Bronchial epithelial cell (primary cell): ENCODE data around the gene DENND1A. TPM values are rescaled to one million over a fixed set of nuclear protein-coding genes. Genes with fewer than 3 reads are reported as not detected.

Source experiments
- DNase-seq: peaks from one replicate; pipeline ENCODE4 v3.0.0-alpha.2; 2010; ENCODE audit warnings: low read depth
- FAIRE-seq: peaks from 2 replicates; lab custom pipeline; 2011; peaks lifted over from hg19 to GRCh38; lab: Jason Lieb, UNC
- H3K27me3 ChIP-seq: 2 replicates; pipeline ENCODE4 v1.5.1; 2011; ENCODE audit warnings: low read length; ENCODE audit not compliant: control insufficient read depth, insufficient read depth
- H3K36me3 ChIP-seq: 2 replicates; pipeline ENCODE4 v1.5.1; 2011; ENCODE audit warnings: low read length; ENCODE audit not compliant: control insufficient read depth, insufficient read depth
- H3K4me3 ChIP-seq: 2 replicates; pipeline ENCODE4 v1.5.1; 2011; ENCODE audit warnings: mild to moderate bottlenecking, low read depth, low read length, control low read depth
- total RNA-seq: library from RNA; depleted of rRNA; stranded (reverse); fragments of >200 nt; gene quantifications from 2 replicates; pipeline ENCODE4 v1.2.1, GENCODE V29; 2014
- TF ChIP-seq, protein P1 (sequence below): IDR thresholded peaks from 2 replicates; pipeline ENCODE4 v1.5.1; 2011; ENCODE audit warnings: mild to moderate bottlenecking, moderate library complexity, low read length, control low read depth, inconsistent platforms; ENCODE audit not compliant: insufficient read depth, severe bottlenecking

Gene DENND1A
- total RNA-seq, 1 donor from 2014 or later, result 6.1 TPM

DNA sequence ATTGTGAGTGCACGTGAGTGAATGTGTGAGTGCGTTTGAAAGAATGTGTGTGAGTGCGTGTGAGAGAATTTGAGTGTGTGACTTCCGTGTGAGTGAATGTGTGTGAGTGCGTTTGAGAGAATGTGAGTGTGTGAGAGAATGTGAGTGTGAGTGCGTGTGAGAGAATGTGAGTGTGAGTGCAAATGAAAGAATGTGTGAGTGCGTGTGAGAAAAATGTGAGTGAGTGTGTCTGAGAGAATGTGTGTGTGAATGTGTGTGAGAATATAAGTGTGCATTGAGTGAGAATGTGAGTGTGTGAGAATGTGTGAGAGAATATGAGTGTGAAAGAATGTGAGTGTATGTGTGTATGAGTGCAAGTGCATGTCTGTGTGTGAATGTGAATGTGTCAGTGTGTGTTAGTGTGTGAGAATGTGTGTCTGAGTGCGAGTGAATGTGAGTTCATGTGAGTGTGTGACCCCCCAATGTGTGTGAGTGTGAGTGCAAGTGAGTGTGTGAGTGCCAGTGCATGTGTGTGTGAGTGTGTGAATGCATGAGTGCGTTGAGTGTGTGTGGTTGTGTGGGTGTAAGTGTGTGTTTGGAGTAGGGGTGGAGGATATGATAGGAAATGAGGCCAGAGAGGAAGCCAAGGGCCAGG, 43.8 kb upstream of the DENND1A start:
- Histone ChIP-seq H3K36me3 (no peaks in the 10 kb centered on the region), H3K27me3 (peaks cover 3% of the 10 kb centered on the region), H3K4me3 (no peak overlapping the region)
- DNase-seq (no peak), FAIRE-seq (no peak)
- TF ChIP-seq, protein P1, sequence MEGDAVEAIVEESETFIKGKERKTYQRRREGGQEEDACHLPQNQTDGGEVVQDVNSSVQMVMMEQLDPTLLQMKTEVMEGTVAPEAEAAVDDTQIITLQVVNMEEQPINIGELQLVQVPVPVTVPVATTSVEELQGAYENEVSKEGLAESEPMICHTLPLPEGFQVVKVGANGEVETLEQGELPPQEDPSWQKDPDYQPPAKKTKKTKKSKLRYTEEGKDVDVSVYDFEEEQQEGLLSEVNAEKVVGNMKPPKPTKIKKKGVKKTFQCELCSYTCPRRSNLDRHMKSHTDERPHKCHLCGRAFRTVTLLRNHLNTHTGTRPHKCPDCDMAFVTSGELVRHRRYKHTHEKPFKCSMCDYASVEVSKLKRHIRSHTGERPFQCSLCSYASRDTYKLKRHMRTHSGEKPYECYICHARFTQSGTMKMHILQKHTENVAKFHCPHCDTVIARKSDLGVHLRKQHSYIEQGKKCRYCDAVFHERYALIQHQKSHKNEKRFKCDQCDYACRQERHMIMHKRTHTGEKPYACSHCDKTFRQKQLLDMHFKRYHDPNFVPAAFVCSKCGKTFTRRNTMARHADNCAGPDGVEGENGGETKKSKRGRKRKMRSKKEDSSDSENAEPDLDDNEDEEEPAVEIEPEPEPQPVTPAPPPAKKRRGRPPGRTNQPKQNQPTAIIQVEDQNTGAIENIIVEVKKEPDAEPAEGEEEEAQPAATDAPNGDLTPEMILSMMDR, result no peak

DNA sequence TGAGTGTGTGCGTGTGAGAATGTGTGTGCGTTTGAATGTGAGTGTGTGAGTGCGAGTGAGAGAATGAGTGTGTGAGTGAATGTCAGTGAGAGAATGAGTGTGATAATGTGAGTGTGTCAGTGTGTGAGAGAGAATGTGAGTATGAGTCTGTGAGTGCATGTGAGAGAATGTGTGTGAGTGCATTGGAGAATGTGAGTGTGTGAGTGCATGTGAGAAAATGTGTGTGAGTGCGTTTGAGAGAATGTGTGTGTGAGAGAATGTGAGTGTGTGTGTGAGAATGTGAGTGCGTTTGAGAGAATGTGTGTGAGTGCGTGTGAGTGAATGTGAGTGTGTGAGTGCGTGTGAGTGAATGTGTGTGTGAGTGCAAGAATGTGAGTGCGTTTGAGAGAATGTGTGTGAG, 42.7 kb upstream of the DENND1A start:
- TF ChIP-seq, protein P1, result no peak
- H3K27me3 ChIP-seq, result peaks cover 3% of the 10 kb centered on the region
- peak; percentile 82 for FAIRE-seq
- no peak overlapping the region for H3K4me3 ChIP-seq
- DNase-seq, result no peak
- no peaks in the 10 kb centered on the region for H3K36me3 ChIP-seq

DNA sequence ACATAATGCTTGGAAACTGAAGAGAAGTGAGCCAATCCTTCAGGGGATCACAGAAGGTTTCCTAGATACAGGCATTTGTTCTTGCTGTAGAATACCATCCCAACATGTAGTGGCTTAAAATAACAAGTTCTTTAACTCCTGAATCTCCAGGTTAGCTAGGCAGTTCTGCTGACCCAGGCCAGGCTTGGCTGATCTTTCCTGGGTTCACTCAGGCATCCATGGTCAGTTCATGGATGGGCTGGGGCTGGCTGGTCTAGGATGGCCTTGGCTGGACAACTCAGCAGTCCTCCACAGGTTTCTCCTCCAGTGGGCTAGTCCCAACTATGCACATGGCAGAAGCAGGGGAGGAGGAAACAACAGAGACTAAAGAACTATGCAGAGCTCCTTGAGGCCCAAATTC, 37.4 kb upstream of the DENND1A start:
- peaks cover 3% of the 10 kb centered on the region for H3K27me3 ChIP-seq
- TF ChIP-seq, protein P1, result no peak

DNA sequence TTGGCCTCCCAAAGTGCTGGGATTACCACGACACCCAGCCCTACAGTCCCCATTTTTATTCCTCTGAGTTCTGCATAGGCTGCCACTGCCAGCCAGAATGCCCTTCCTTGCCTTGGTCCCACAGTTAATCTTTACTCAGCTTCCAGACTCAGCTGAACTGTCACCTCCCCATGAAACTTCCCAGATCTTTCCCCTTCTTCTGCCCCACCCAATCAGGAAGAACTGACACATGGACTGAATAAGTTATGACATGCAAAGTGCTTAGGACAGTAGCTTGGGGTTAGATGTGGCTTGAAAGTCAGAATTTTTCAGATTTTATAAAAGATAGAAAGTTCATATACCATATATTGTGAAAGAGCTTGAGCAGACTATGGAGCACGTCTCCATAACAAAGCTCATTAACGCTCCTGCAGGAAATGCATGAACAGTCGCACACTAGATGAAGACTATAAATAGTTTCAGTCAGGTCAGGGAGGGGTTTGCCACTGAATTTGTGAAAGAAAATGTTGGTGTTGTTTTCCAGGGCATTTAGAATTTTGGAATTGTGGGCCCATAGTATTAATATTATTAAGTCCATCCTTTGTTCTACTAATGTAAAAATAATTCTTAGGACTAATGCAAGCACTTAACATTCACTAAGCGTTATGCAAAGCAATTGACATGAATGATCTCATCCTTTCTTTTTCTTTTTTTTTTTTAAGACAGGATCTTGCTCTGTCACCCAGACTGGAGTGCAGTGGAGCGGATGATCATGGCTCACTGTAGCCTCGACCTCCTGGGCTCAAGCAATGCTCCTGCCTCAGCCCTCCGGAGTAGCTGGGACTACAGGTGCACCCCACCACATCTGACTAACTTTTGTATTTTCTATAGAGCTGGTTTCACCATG, 36.1 kb upstream of the DENND1A start:
- peaks cover 1% of the 10 kb centered on the region for H3K27me3 ChIP-seq
- TF ChIP-seq, protein P1, result no peak
- no peak for DNase-seq
- H3K36me3 ChIP-seq, result no peaks in the 10 kb centered on the region
- H3K4me3 ChIP-seq, result no peak overlapping the region
- FAIRE-seq, result no peak

More for the DNA sequence above, 37.4 kb upstream of the DENND1A start:
- Histone ChIP-seq H3K4me3 (no peak overlapping the region), H3K36me3 (no peaks in the 10 kb centered on the region)
- FAIRE-seq, result no peak
- DNase-seq, result no peak

DNA sequence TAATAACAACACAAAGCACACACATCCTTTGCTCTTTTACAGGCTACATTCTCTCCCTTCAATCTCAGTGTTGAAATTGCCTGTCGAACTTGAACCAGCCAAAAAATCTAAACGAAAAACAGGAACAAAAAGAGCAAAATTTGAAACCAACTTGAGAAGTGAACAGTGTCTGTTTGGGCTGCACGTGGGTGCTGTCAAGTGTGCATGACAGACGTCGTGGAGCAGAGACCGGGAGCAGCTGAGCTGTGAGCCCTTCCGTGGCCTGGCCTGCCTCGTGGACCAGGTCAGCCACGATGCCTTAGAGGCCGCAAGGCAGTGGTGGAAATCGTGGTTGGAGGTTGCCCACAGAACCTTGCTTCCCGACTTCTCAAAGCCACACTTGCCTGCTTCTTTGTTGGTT, 34.8 kb upstream of the DENND1A start:
- DNase-seq (no peak), FAIRE-seq (peak; percentile 70)
- Histone ChIP-seq H3K27me3 (no peaks in the 10 kb centered on the region), H3K36me3 (no peaks in the 10 kb centered on the region), H3K4me3 (no peak overlapping the region)
- TF ChIP-seq, protein P1, result no peak
